ENCODE measurements around the gene IZUMO1R.

DNA sequence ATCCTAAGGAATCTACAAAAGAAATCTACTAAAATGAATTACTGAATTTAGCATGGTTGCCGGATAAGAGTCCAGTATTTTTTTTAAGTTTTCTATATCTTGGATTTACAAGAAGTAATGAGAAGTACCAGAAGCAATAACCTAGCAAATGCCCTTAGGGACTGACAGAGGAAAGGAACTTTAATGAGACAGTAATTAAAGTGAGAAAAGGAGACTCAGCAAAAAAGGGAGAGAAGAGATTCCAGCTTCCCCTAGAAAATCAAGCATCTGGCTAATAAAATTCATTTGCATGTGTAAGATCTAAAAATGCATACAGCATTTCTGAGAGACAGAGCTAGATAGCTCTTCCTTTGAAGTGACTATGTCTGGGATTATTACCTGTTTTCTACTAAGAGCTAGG, 39.1 kb downstream of the IZUMO1R start:
- TF ChIP-seq, protein P1, sequence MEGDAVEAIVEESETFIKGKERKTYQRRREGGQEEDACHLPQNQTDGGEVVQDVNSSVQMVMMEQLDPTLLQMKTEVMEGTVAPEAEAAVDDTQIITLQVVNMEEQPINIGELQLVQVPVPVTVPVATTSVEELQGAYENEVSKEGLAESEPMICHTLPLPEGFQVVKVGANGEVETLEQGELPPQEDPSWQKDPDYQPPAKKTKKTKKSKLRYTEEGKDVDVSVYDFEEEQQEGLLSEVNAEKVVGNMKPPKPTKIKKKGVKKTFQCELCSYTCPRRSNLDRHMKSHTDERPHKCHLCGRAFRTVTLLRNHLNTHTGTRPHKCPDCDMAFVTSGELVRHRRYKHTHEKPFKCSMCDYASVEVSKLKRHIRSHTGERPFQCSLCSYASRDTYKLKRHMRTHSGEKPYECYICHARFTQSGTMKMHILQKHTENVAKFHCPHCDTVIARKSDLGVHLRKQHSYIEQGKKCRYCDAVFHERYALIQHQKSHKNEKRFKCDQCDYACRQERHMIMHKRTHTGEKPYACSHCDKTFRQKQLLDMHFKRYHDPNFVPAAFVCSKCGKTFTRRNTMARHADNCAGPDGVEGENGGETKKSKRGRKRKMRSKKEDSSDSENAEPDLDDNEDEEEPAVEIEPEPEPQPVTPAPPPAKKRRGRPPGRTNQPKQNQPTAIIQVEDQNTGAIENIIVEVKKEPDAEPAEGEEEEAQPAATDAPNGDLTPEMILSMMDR (IDR thresholded peaks at IDR 0.05; ENCODE audit: low read depth, low read length), result no peak
- no peak for TF ChIP-seq EZH2phosphoT487 (IDR thresholded peaks at IDR 0.05; ENCODE audit: low read depth)

All from OCI-LY3 (cell line).